ENCODE data around the gene SUN3. TPM values are rescaled to one million over a fixed set of nuclear protein-coding genes. Genes with fewer than 3 reads are reported as not detected.

Gene SUN3
- total RNA-seq, 1 experiment from 2014 or later: not detected

DNA sequence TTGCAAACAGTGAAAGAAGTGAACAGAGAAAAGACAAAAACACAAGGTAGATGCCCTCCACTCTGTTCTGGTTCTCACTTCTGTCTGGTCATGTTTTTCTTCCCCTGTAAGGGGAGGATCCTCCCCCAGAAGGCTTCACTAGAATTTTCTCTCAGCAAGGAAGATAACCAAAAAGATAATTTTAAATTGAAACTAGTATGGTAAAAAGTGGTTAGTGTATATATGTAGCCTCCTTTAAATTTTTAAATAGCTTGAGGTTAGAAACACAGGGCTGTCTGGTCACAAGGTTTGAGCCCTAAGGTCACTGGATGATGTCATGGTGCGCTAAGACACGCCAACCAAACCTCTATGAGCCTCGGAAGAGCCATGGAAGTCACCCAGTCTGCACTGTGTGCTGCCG, 75.1 kb downstream of the SUN3 start:
- no peak for DNase-seq (ENCODE audit: low spot score)
- ATAC-seq: no peak
- ChIA-PET CTCF (interaction anchor here (2.0 kb wide), 1 partner anchor 15 kb away, joined by 7 read pairs; no protein-coding TSS in a partner anchor), POLR2A (no interaction called here)
- H3K4me1 Mint-ChIP-seq: peaks cover 36% of the 10 kb centered on the region
- H3K27ac Mint-ChIP-seq: peak overlapping the region; percentile 23
- peaks cover 35% of the 10 kb centered on the region for H3K36me3 Mint-ChIP-seq
- H3K27me3 Mint-ChIP-seq (ENCODE audit: low read depth): no peaks in the 10 kb centered on the region; the same call in 1 of the 2 replicates
- no peak for TF ChIP-seq TP53 (CRISPR knock-in tag; IDR thresholded peaks at IDR 0.05)
- no peak for TF ChIP-seq GRHL2 (CRISPR knock-in tag; IDR thresholded peaks at IDR 0.05; ENCODE audit: insufficient replicate concordance, severe bottlenecking)
- TF ChIP-seq ZNF138 (CRISPR knock-in tag; conservative IDR thresholded peaks at IDR 0.05): no peak
- TF ChIP-seq ZNF121 (CRISPR knock-in tag; IDR thresholded peaks at IDR 0.05): no peak
- no peak for TF ChIP-seq ZNF671 (CRISPR knock-in tag; IDR thresholded peaks at IDR 0.05)
- no peak for TF ChIP-seq AR (CRISPR knock-in tag; IDR thresholded peaks at IDR 0.05)
- no peak for TF ChIP-seq ZNF396 (CRISPR knock-in tag; IDR thresholded peaks at IDR 0.05; ENCODE audit: borderline replicate concordance)
- TF ChIP-seq ATF1 (CRISPR knock-in tag; IDR thresholded peaks at IDR 0.05): no peak
- TF ChIP-seq, protein P1, sequence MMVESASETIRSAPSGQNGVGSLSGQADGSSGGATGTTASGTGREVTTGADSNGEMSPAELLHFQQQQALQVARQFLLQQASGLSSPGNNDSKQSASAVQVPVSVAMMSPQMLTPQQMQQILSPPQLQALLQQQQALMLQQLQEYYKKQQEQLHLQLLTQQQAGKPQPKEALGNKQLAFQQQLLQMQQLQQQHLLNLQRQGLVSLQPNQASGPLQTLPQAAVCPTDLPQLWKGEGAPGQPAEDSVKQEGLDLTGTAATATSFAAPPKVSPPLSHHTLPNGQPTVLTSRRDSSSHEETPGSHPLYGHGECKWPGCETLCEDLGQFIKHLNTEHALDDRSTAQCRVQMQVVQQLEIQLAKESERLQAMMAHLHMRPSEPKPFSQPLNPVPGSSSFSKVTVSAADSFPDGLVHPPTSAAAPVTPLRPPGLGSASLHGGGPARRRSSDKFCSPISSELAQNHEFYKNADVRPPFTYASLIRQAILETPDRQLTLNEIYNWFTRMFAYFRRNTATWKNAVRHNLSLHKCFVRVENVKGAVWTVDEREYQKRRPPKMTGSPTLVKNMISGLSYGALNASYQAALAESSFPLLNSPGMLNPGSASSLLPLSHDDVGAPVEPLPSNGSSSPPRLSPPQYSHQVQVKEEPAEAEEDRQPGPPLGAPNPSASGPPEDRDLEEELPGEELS (CRISPR knock-in tag; IDR thresholded peaks at IDR 0.05): no peak
- TF ChIP-seq KAT7 (CRISPR knock-in tag; IDR thresholded peaks at IDR 0.05; ENCODE audit: borderline replicate concordance): no peak
- no peak for TF ChIP-seq ZNF512 (CRISPR knock-in tag; IDR thresholded peaks at IDR 0.05; ENCODE audit: borderline replicate concordance)
- TF ChIP-seq ETV6 (CRISPR knock-in tag; IDR thresholded peaks at IDR 0.05): no peak
- TF ChIP-seq MYBL2 (CRISPR knock-in tag; IDR thresholded peaks at IDR 0.05): no peak
- TF ChIP-seq CBFB (CRISPR knock-in tag; IDR thresholded peaks at IDR 0.05; ENCODE audit: low read depth): no peak
- TF ChIP-seq, protein P2, sequence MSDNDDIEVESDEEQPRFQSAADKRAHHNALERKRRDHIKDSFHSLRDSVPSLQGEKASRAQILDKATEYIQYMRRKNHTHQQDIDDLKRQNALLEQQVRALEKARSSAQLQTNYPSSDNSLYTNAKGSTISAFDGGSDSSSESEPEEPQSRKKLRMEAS (CRISPR knock-in tag; IDR thresholded peaks at IDR 0.05): no peak
- peaks cover 7% of the 10 kb centered on the region for H3K9me3 Mint-ChIP-seq
- no peak overlapping the region for H3K4me3 Mint-ChIP-seq

- Mint-ChIP-seq H3K4me1 (peaks cover 36% of the 10 kb centered on the region), H3K36me3 (peaks cover 23% of the 10 kb centered on the region), H3K27ac (no peak overlapping the region), H3K9me3 (no peaks in the 10 kb centered on the region), H3K4me3 (no peak overlapping the region), H3K27me3 (ENCODE audit: low read depth) (no peaks in the 10 kb centered on the region)
- ATAC-seq: peak; percentile 81
- DNase-seq (ENCODE audit: low spot score): no peak
- ChIA-PET POLR2A (no interaction called here), CTCF (interaction anchor here (1.1 to 1.7 kb wide), 2 partner anchors 16 to 698 kb away, joined by 3 to 5 read pairs; no protein-coding TSS in a partner anchor)
- no peak for TF ChIP-seq ATF3 (CRISPR knock-in tag; conservative IDR thresholded peaks at IDR 0.05)
- TF ChIP-seq ZNF232 (CRISPR knock-in tag; IDR thresholded peaks at IDR 0.05): no peak
- TF ChIP-seq, protein P1 (CRISPR knock-in tag; IDR thresholded peaks at IDR 0.05): no peak
- TF ChIP-seq EMX1 (CRISPR knock-in tag; IDR thresholded peaks at IDR 0.05): no peak
- TF ChIP-seq HMGXB4 (CRISPR knock-in tag; IDR thresholded peaks at IDR 0.05): no peak
- TF ChIP-seq ZNF219 (CRISPR knock-in tag; IDR thresholded peaks at IDR 0.05; ENCODE audit: borderline replicate concordance): no peak
- TF ChIP-seq FOXK1 (CRISPR knock-in tag; IDR thresholded peaks at IDR 0.05): no peak
These were observed 76.7 kb downstream of the SUN3 start for GRCh38 chr7:47952224-47952623.
